Activated naive CD4-positive, alpha-beta T cell treated with anti-CD3 and anti-CD28 coated beads for 36 hours (primary cell): Measurements from ENCODE around the gene MS4A6E. TPM values are rescaled to one million over a fixed set of nuclear protein-coding genes. Genes with fewer than 3 reads are reported as not detected.

Experiments used
- CTCF ChIA-PET: fragments of 350-600 bp; sonication (Branson Sonifier 250); formaldehyde crosslinking; loops from one replicate; lab custom pipeline; 2021; ENCODE audit warnings: antibody characterized with exemption; lab: Charles Lee
- DNase-seq: peaks from one replicate; pipeline ENCODE4 v3.0.0-alpha.2; 2020
- H3K27ac Mint-ChIP-seq: one replicate; pipeline ENCODE4 v1.8.0; 2021; ENCODE audit warnings: mild to moderate bottlenecking, mixed read lengths
- H3K27me3 Mint-ChIP-seq: one replicate; pipeline ENCODE4 v1.8.0; 2021; ENCODE audit warnings: low read depth, mixed read lengths
- H3K36me3 Mint-ChIP-seq: one replicate; pipeline ENCODE4 v1.8.0; 2021; ENCODE audit warnings: low read depth, mixed read lengths
- H3K4me1 Mint-ChIP-seq: one replicate; pipeline ENCODE4 v1.8.0; 2021; ENCODE audit warnings: low read depth, mixed read lengths
- H3K4me3 Mint-ChIP-seq: one replicate; pipeline ENCODE4 v1.8.0; 2021; ENCODE audit warnings: mild to moderate bottlenecking, moderate library complexity, mixed read lengths
- H3K9me3 Mint-ChIP-seq: one replicate; pipeline ENCODE4 v1.8.0; 2021; ENCODE audit warnings: mixed read lengths
- intact Hi-C: fragments of 100-400 bp; cut with micrococcal nuclease; formaldehyde crosslinking; loops from one replicate; pipeline ENCODE4 v1.15.1; 2023
- total RNA-seq, 2 experiments: library from RNA; stranded (reverse); gene quantifications; one replicate each; pipeline ENCODE4 v1.2.3, GENCODE V29; 2021

Gene MS4A6E
- total RNA-seq, 2 experiments from 2014 or later: not detected

DNA sequence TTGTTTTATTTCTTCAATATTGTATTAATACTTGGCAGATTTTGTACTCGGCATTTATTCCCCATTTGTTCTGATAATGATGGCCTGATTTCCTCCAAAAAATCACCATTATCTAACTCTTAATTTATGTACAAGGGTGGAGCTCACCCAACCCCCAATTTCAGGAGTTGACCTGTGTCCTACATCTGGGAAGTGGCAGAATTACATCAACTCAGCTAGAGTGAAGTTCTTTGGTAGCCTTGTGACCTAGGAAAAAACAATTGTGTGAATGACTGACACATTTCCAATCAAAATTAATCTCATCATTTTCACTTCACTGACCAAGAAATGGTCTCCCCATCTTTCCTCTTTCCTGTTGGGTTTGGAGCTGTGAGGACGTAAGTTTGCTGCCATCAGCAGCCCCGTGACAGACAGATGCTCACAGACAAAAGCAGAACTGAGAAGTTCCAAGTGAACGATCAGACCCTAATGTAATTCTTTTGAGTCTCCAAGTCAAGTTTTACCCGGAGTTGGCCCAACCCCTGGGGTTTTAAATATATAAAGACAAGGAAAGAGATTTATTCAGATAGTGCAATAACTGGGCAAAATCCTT, 16.6 kb upstream of the MS4A6E start:
- CTCF ChIA-PET: no interaction called here

DNA sequence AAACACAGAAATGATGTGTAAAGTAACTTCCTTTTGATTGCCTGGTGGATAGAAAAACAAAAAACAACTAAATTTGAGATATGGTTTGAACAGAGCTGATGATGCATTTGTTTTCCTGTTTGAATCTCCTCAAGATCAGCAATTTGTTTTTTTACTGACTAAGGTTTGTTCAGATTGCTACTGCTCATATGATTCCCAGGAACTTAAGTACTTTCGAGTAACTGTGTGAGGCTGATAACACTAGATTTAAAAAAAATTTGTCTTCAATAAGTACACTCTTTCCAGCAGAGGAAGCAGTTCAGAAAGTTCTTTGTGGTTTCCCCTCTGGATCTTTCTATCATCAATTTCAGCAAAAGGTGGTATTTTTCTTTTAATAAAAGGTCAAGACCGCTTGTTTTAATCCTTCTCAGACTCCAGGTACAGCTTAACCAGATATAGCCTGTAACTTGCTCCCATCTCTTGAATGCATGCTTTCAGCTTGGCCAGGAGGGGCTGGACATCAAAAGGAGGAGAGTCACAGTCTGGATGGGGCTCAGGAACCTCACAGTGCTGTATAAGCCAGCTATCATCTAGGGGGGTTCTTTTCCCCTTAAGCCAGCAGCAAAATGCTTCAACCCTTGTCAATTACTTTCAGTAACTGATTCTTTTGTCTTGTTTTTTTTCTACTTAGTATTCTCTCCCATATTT, 12.3 kb upstream of the MS4A6E start:
- Mint-ChIP-seq H3K36me3 (no peaks in the 10 kb centered on the region), H3K27ac (no peak overlapping the region), H3K27me3 (peaks cover 22% of the 10 kb centered on the region), H3K9me3 (peaks cover 13% of the 10 kb centered on the region), H3K4me1 (no peaks in the 10 kb centered on the region), H3K4me3 (no peak overlapping the region)
- intact Hi-C loops: no loop called here
- CTCF ChIA-PET: interaction anchor here (0.8 kb wide), 1 partner anchor 50 kb away, joined by 3 read pairs; no protein-coding TSS in a partner anchor
- DNase-seq: no peak

More for the DNA sequence above, 16.6 kb upstream of the MS4A6E start:
- Mint-ChIP-seq H3K27me3 (peaks cover 9% of the 10 kb centered on the region), H3K9me3 (no peaks in the 10 kb centered on the region), H3K4me1 (peaks cover 4% of the 10 kb centered on the region), H3K36me3 (no peaks in the 10 kb centered on the region), H3K4me3 (no peak overlapping the region), H3K27ac (no peak overlapping the region)
- no peak for DNase-seq
- intact Hi-C loops: no loop called here

DNA sequence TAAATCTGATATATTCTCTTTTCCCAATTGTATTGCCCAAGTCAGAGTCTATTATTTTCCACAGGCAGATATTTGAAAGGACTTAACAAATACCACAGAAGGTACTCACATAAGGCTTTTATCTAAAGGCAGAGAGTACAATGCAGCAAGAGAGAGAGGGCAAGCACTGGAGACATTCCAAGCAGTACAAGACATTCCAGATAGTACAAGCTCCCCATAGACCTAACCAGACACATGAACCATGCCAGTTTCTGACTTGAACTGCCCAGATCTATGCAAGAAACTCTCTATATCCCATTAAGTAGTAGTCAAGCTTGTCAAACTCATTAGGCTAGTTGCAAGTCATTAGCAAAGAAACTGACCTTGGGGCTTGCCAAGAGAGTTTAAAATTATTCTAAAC, 11.2 kb upstream of the MS4A6E start:
- H3K4me3 Mint-ChIP-seq: no peak overlapping the region
- H3K4me1 Mint-ChIP-seq: no peaks in the 10 kb centered on the region
- H3K36me3 Mint-ChIP-seq: peaks cover 1% of the 10 kb centered on the region
- intact Hi-C loops: no loop called here
- no peak overlapping the region for H3K27ac Mint-ChIP-seq
- H3K27me3 Mint-ChIP-seq: peaks cover 21% of the 10 kb centered on the region
- H3K9me3 Mint-ChIP-seq: peaks cover 20% of the 10 kb centered on the region
- no peak for DNase-seq
- CTCF ChIA-PET: no interaction called here

DNA sequence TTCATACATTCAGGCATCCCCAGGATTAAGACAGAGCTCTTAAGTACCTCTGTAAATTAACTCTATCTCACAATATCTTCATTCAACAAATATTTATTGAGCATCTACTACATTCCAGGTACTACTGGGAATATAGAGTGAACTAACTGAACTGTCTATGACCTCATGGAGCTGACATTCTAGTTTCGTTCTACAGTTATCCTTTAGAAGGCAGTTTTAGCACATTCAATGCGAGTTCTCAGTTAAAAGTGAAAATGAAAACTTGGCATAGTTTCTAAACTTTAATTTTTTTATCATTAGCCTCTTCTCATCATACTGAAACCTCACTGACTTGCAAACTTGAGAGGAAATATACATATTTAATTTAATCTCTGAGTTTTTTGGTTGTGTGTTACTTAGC, 10.7 kb upstream of the MS4A6E start:
- Mint-ChIP-seq H3K9me3 (peaks cover 23% of the 10 kb centered on the region), H3K4me1 (no peaks in the 10 kb centered on the region), H3K36me3 (peaks cover 2% of the 10 kb centered on the region), H3K27ac (no peak overlapping the region), H3K4me3 (no peak overlapping the region), H3K27me3 (peaks cover 26% of the 10 kb centered on the region)
- CTCF ChIA-PET: no interaction called here
- intact Hi-C loops: no loop called here
- DNase-seq: no peak

- intact Hi-C loops: no loop called here
- Mint-ChIP-seq H3K27ac (no peak overlapping the region), H3K9me3 (peaks cover 30% of the 10 kb centered on the region), H3K4me3 (no peak overlapping the region), H3K36me3 (peaks cover 2% of the 10 kb centered on the region), H3K27me3 (peaks cover 21% of the 10 kb centered on the region), H3K4me1 (no peaks in the 10 kb centered on the region)
- DNase-seq: no peak
- CTCF ChIA-PET: interaction anchor here (0.7 kb wide), 1 partner anchor 25 kb away, joined by 3 read pairs; no protein-coding TSS in a partner anchor
Observed at GRCh38 chr11:60318726-60319125, 8.3 kb upstream of the MS4A6E start.

DNA sequence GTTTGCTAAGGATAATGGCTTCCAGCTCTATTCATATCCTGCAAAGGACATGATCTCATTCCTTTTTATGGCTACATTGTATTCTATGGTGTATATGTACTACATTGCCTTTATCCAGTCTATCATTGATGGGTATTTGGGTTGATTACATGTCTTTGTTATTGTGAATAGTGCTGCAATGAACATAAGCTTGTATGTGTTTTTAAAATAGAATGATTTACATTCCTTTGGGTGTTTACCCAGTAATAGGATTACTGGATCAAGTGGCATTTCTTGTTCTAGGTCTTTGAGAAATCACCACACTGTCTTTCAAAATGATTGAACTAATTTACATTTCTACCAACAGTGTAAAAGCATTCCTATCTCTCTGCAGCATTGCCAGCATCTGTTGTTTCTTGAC, 6.0 kb upstream of the MS4A6E start:
- Mint-ChIP-seq H3K27me3 (peaks cover 20% of the 10 kb centered on the region), H3K4me3 (no peak overlapping the region), H3K36me3 (peaks cover 2% of the 10 kb centered on the region), H3K27ac (no peak overlapping the region), H3K9me3 (peaks cover 30% of the 10 kb centered on the region), H3K4me1 (no peaks in the 10 kb centered on the region)
- no peak for DNase-seq
- intact Hi-C loops: no loop called here
- CTCF ChIA-PET: no interaction called here

DNA sequence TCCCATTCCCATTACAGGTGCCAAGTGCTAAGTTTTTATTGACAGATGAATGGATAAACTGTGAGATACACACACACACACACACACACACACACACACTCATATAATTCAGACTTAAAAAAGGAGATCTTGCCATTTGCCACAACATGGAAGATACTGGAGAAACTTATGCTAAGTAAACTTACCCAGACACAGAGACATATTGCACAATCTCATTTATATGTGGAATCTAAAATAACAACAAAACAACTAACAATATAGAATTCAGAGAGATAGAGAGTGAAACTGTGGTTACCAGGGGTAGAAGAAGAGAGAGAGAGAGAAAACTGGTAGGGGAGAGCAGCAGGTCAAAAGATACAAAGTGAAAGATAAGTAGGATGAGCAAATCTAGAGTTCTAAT, 1.4 kb downstream of the MS4A6E start:
- no peak overlapping the region for H3K27ac Mint-ChIP-seq
- H3K36me3 Mint-ChIP-seq: no peaks in the 10 kb centered on the region
- H3K4me3 Mint-ChIP-seq: no peak overlapping the region
- H3K9me3 Mint-ChIP-seq: peaks cover 4% of the 10 kb centered on the region
- H3K27me3 Mint-ChIP-seq: peaks cover 5% of the 10 kb centered on the region
- DNase-seq: no peak
- H3K4me1 Mint-ChIP-seq: no peaks in the 10 kb centered on the region
- intact Hi-C loops: no loop called here
- CTCF ChIA-PET: no interaction called here

GRCh38 chr11:60332846-60333245, 5.8 kb downstream of the MS4A6E start:
- H3K36me3 Mint-ChIP-seq: no peaks in the 10 kb centered on the region
- DNase-seq: no peak
- no peaks in the 10 kb centered on the region for H3K9me3 Mint-ChIP-seq
- CTCF ChIA-PET: interaction anchor here (1.4 to 1.9 kb wide), 2 partner anchors 7 to 67 kb away, joined by 4 to 7 read pairs; no protein-coding TSS in a partner anchor
- no peak overlapping the region for H3K4me3 Mint-ChIP-seq
- intact Hi-C loops: no loop called here
- H3K27me3 Mint-ChIP-seq: peaks cover 10% of the 10 kb centered on the region
- H3K4me1 Mint-ChIP-seq: no peaks in the 10 kb centered on the region
- H3K27ac Mint-ChIP-seq: no peak overlapping the region

DNA sequence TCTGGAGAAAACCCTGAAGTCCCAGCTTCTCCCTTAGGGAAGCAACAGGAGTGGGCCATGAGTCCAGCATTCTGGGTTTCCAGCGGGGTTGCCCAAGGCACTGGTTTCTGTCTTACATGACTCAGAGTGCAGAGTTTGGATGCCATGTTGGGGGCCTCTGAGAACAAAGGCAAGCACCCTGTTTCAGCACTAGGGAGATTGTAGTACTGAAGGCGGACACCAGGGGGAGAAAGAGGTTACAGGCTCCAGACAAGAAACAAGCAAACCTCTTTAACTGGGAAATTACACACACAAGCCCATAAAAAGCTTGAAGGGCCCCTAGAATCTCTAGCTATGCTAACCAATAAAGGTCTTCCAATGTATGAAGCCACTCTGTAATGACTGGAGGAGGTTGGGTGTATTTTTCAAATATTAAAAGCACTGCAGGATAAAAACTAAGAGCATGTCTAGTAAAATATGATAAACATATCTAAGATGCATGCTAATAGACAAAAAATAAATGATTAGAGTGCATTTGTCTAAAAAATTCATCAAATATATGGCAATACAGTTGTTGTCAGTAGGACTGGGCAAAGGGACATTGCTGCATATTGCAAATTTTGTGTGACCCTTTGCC, 7.1 kb downstream of the MS4A6E start:
- no peaks in the 10 kb centered on the region for H3K4me1 Mint-ChIP-seq

GRCh38 chr11:60336767-60337391, 9.8 kb downstream of the MS4A6E start:
- intact Hi-C loops: no loop called here
- H3K4me3 Mint-ChIP-seq: no peak overlapping the region
- H3K36me3 Mint-ChIP-seq: no peaks in the 10 kb centered on the region
- H3K27ac Mint-ChIP-seq: no peak overlapping the region
- no peak for DNase-seq
- CTCF ChIA-PET: no interaction called here
- peaks cover 10% of the 10 kb centered on the region for H3K27me3 Mint-ChIP-seq
- H3K9me3 Mint-ChIP-seq: no peaks in the 10 kb centered on the region
- no peaks in the 10 kb centered on the region for H3K4me1 Mint-ChIP-seq

More for the DNA sequence above, 7.1 kb downstream of the MS4A6E start:
- intact Hi-C loops: no loop called here
- H3K27ac Mint-ChIP-seq: no peak overlapping the region
- H3K27me3 Mint-ChIP-seq: peaks cover 11% of the 10 kb centered on the region
- H3K4me3 Mint-ChIP-seq: no peak overlapping the region
- CTCF ChIA-PET: interaction anchor here (0.5 to 1.9 kb wide), 8 partner anchors 9 to 314 kb away, joined by 3 to 13 read pairs (median 4); no protein-coding TSS in a partner anchor
- peak; percentile 82 for DNase-seq
- H3K36me3 Mint-ChIP-seq: no peaks in the 10 kb centered on the region
- no peaks in the 10 kb centered on the region for H3K9me3 Mint-ChIP-seq

DNA sequence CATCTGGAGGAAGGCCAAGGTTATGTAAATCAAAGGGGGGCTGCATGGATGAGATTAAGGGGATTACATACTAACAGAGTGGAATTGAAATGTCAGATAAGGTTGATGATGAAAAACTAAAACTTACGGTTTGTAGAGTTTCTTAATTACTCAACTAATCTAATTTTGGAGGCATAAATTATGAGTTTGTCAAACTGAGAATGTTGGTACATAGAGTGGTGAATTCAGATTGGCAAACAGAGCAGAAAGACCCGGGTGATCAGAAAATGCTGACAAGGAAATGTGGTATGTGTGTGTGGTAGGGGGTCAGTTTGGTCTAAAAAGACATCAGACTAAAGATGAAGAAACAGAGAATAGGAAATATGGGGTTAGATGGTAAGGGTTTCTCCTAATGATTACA, 11.0 kb downstream of the MS4A6E start:
- CTCF ChIA-PET: no interaction called here
- intact Hi-C loops: no loop called here
- H3K9me3 Mint-ChIP-seq: no peaks in the 10 kb centered on the region
- no peak overlapping the region for H3K27ac Mint-ChIP-seq
- no peak overlapping the region for H3K4me3 Mint-ChIP-seq
- no peaks in the 10 kb centered on the region for H3K36me3 Mint-ChIP-seq
- no peaks in the 10 kb centered on the region for H3K4me1 Mint-ChIP-seq
- H3K27me3 Mint-ChIP-seq: peaks cover 13% of the 10 kb centered on the region
- DNase-seq: no peak

GRCh38 chr11:60339356-60339755, 12.3 kb downstream of the MS4A6E start:
- CTCF ChIA-PET: interaction anchor here (0.6 kb wide), 1 partner anchor 246 kb away, joined by 4 read pairs; no protein-coding TSS in a partner anchor
- Mint-ChIP-seq H3K4me1 (no peaks in the 10 kb centered on the region), H3K4me3 (no peak overlapping the region), H3K27ac (no peak overlapping the region), H3K36me3 (no peaks in the 10 kb centered on the region), H3K9me3 (no peaks in the 10 kb centered on the region), H3K27me3 (peaks cover 17% of the 10 kb centered on the region)
- intact Hi-C loops: no loop called here
- no peak for DNase-seq
